Stomach (tissue), 9 donors: Measurements from ENCODE around the gene CFAP70. TPM values are rescaled to one million over a fixed set of nuclear protein-coding genes. Genes with fewer than 3 reads are reported as not detected.

ENCODE experiments used
- DNase-seq, 2 donors: peaks; one replicate each; pipeline versions ENCODE4 v3.0.0 to v3.0.0-alpha.2; 2013 to 2019
- H3K27ac ChIP-seq, 5 donors: fragments of 200-600 bp in 4 of 5; sonication (generic) in 4 of 5; one replicate each; pipeline ENCODE4 v1.5.1; 2013 to 2019; ENCODE audit warnings: mild to moderate bottlenecking in 1 of 5, moderate library complexity in 1 of 5
- H3K27me3 ChIP-seq, 3 donors: fragments of 200-600 bp; sonication (generic); one replicate each; pipeline ENCODE4 v1.5.1; 2017 to 2019; ENCODE audit warnings: mixed run types in 1 of 3
- H3K36me3 ChIP-seq, 4 donors: fragments of 200-600 bp; sonication (generic); 1 replicate in 3 of 4; 2 replicates in 1 of 4; pipeline ENCODE4 v1.5.1; 2016 to 2019
- H3K4me1 ChIP-seq, 4 donors: fragments of 200-600 bp; sonication (generic); one replicate each; pipeline ENCODE4 v1.5.1; 2016 to 2019
- H3K4me3 ChIP-seq, 4 donors: fragments of 200-600 bp; sonication (generic) in 3 of 4; one replicate each; pipeline ENCODE4 v1.5.1; 2016 to 2019; ENCODE audit warnings: mild to moderate bottlenecking in 1 of 4
- H3K9me3 ChIP-seq, 4 donors: fragments of 200-600 bp; sonication (generic); one replicate each; pipeline ENCODE4 v1.5.1; 2016 to 2019
- EP300 ChIP-seq: sonication (generic); formaldehyde crosslinking; IDR thresholded peaks from one replicate; pipeline ENCODE4 v1.6.1; 2017; ENCODE audit warnings: antibody characterized with exemption
- POLR2A ChIP-seq, 4 donors: fragments of 450-650 bp; IDR thresholded peaks; one replicate each; pipeline ENCODE4 v1.6.1; 2016; ENCODE audit warnings: antibody characterized with exemption in 4 of 4, control low read depth in 2 of 4, mild to moderate bottlenecking in 1 of 4, moderate library complexity in 1 of 4
- POLR2AphosphoS5 ChIP-seq, 3 donors: sonication (generic); formaldehyde crosslinking; IDR thresholded peaks; one replicate each; pipeline ENCODE4 v1.6.1; 2016; ENCODE audit warnings: antibody characterized with exemption in 3 of 3
- WGBS, 5 donors: extraction: QIAGEN DNeasy Blood & Tissue Kit in 3 of 5; methylation state at CpG; one replicate each; pipeline versions ENCODE4 v1.1.5 to v1.1.7; 2013 to 2018; 5-methylcytosine and 5-hydroxymethylcytosine counted together
- intact Hi-C: fragments of 100-400 bp; cut with DNase I; formaldehyde crosslinking; loops from one replicate; pipeline ENCODE4 v1.15.1; 2023; ENCODE audit warnings: low total_unique reads
- polyA plus RNA-seq, 3 donors: library from polyadenylated mRNA; stranded (reverse); fragments of 200-250 nt; gene quantifications; one replicate each; pipeline ENCODE4 v1.2.3, GENCODE V29; 2013
- total RNA-seq, 5 donors: library from RNA; depleted of rRNA; stranded (reverse); fragments of >200 nt; gene quantifications; one replicate each; pipeline versions ENCODE4 v1.1.0 to v1.2.3, GENCODE V29; 2014 to 2016
- TF ChIP-seq, protein P1 (sequence below), 7 experiments: fragments of 450-650 bp in 4 of 7; fragments of 200-600 bp in 3 of 7; sonication (generic) in 3 of 7; IDR thresholded peaks; one replicate each; pipeline ENCODE4 v1.5.1; 2016 to 2019; ENCODE audit warnings: antibody characterized with exemption in 7 of 7, control low read depth in 2 of 7, mild to moderate bottlenecking in 1 of 7
- donor health status: healthy with polysubstance abuse.
- donor health status: Bipolar disorder and iron deficiency.
- donor health status: healthy.

CFAP70 gene
- total and polyA plus RNA-seq, 8 donors, result 0.29 to 9.0 (median 2.0) TPM

- no peaks in the 10 kb centered on the region for H3K27me3 ChIP-seq
- TF ChIP-seq EP300 (no peak), POLR2AphosphoS5 (IDR thresholded peaks at IDR 0.05) (peak; percentile 90 to 99 (median 94)), POLR2A (IDR thresholded peaks at IDR 0.05) (peak in 2 of 4 donors; percentile 74)
- TF ChIP-seq, protein P1, sequence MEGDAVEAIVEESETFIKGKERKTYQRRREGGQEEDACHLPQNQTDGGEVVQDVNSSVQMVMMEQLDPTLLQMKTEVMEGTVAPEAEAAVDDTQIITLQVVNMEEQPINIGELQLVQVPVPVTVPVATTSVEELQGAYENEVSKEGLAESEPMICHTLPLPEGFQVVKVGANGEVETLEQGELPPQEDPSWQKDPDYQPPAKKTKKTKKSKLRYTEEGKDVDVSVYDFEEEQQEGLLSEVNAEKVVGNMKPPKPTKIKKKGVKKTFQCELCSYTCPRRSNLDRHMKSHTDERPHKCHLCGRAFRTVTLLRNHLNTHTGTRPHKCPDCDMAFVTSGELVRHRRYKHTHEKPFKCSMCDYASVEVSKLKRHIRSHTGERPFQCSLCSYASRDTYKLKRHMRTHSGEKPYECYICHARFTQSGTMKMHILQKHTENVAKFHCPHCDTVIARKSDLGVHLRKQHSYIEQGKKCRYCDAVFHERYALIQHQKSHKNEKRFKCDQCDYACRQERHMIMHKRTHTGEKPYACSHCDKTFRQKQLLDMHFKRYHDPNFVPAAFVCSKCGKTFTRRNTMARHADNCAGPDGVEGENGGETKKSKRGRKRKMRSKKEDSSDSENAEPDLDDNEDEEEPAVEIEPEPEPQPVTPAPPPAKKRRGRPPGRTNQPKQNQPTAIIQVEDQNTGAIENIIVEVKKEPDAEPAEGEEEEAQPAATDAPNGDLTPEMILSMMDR (IDR thresholded peaks at IDR 0.05), result peak in 1 of 7 experiments; percentile 21
- H3K9me3 ChIP-seq, result no peaks in the 10 kb centered on the region
- peak within 1 kb of the TSS; percentile 84 to 95 (median 88) for H3K27ac ChIP-seq
- peaks cover 31 to 58% (median 52%) of the 10 kb centered on the region in 4 donors for H3K36me3 ChIP-seq
- H3K4me3 ChIP-seq, result peak within 1 kb of the TSS; percentile 70 to 91 (median 83)
- WGBS, 5 donors, result 0 to 1% (median 1%) methylated on average over 39 to 78 of the region's 78 CpGs
- DNase-seq, result peak; percentile 98
- intact Hi-C loops, result no loop called here
- H3K4me1 ChIP-seq, result peaks cover 33 to 62% (median 45%) of the 10 kb centered on the region in 4 donors
Measured at GRCh38 chr10:73246646-73247508, 111.8 kb downstream of the CFAP70 start, which contains the start of gene DNAJC9. DNAJC9 (minus strand) TSS chr10:73247255; CDS start chr10:73247189, 66 bp downstream.

DNA sequence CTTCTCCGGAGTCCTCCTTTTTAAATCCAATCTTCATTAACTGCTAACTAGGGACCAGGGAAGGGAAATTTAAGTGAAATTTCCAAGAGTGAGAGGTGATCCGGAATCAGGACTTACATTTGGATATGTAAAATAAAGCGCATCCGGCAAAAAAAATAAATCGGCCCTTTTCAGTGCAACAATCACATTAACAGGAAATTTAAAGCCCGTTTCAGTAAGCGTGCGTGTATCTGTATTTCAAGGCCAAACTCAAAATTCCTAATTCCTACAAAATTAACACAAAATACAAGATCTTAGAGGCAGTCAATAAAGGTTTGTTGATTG, 112.4 kb downstream of the CFAP70 start:
- 1 to 5% (median 2%) methylated on average over 8 of the region's 8 CpGs for WGBS, 5 donors
- H3K27me3 ChIP-seq, result no peaks in the 10 kb centered on the region
- TF ChIP-seq, protein P1 (IDR thresholded peaks at IDR 0.05), result no peak
- TF ChIP-seq EP300 (no peak), POLR2A (IDR thresholded peaks at IDR 0.05) (no peak)
- peaks cover 28 to 56% (median 39%) of the 10 kb centered on the region in 4 donors for H3K4me1 ChIP-seq
- H3K9me3 ChIP-seq, result no peaks in the 10 kb centered on the region
- H3K27ac ChIP-seq, result peak overlapping the region in 4 of 5 donors; percentile 84 to 94 (median 88)
- DNase-seq, result peak in 1 of 2 donors; percentile 4
- peaks cover 31 to 63% (median 58%) of the 10 kb centered on the region in 4 donors for H3K36me3 ChIP-seq
- H3K4me3 ChIP-seq, result peak overlapping the region; percentile 70 to 91 (median 83)
- intact Hi-C loops, result no loop called here

- WGBS, 5 donors, result 46 to 55% (median 51%) methylated on average over 8 of the region's 8 CpGs
- peaks cover 36 to 66% (median 63%) of the 10 kb centered on the region in 4 donors for H3K36me3 ChIP-seq
Measured at GRCh38 chr10:73244866-73245477, 113.7 kb downstream of the CFAP70 start.

GRCh38 chr10:73239908-73240307, 118.8 kb downstream of the CFAP70 start:
- Histone ChIP-seq H3K9me3 (no peaks in the 10 kb centered on the region), H3K27me3 (no peaks in the 10 kb centered on the region), H3K27ac (no peak overlapping the region), H3K36me3 (peaks cover 26 to 100% (median 93%) of the 10 kb centered on the region in 4 donors), H3K4me1 (peaks cover 1 to 16% (median 4%) of the 10 kb centered on the region in 4 donors), H3K4me3 (no peak overlapping the region)
- DNase-seq, result no peak
- WGBS, 5 donors, result 88 to 97% (median 95%) methylated on average over 2 of the region's 2 CpGs
- intact Hi-C loops, result no loop called here
- TF ChIP-seq POLR2A (IDR thresholded peaks at IDR 0.05) (no peak), POLR2AphosphoS5 (IDR thresholded peaks at IDR 0.05) (no peak), EP300 (no peak)
- TF ChIP-seq, protein P1 (IDR thresholded peaks at IDR 0.05), result no peak

More at GRCh38 chr10:73244866-73245477, 113.7 kb downstream of the CFAP70 start:
- intact Hi-C loops, result no loop called here
- H3K4me1 ChIP-seq, result peaks cover 22 to 46% (median 29%) of the 10 kb centered on the region in 4 donors
- DNase-seq, result peak in 1 of 2 donors; percentile 10
- no peaks in the 10 kb centered on the region for H3K27me3 ChIP-seq
- TF ChIP-seq, protein P1 (IDR thresholded peaks at IDR 0.05), result no peak
- TF ChIP-seq EP300 (no peak), POLR2AphosphoS5 (IDR thresholded peaks at IDR 0.05) (no peak), POLR2A (IDR thresholded peaks at IDR 0.05) (no peak)
- H3K9me3 ChIP-seq, result no peaks in the 10 kb centered on the region
- peak overlapping the region in 1 of 4 donors; percentile 91 for H3K4me3 ChIP-seq
- H3K27ac ChIP-seq, result no peak overlapping the region
